OCI-LY3 (cell line): ENCODE data around the gene LRFN2.

Source experiments
- EZH2phosphoT487 ChIP-seq: fragments of 200-600 bp; shearing (Covaris generic); IDR thresholded peaks from 2 replicates; pipeline ENCODE4 v1.6.1; 2018; ENCODE audit warnings: antibody characterized with exemption, mixed run types, low read depth
- TF ChIP-seq, protein P1 (sequence below): fragments of 200-600, 300-600 bp; sonication (generic); IDR thresholded peaks from 2 replicates; pipeline ENCODE4 v1.5.1; 2014; ENCODE audit warnings: antibody characterized with exemption, low read length, low read depth

DNA sequence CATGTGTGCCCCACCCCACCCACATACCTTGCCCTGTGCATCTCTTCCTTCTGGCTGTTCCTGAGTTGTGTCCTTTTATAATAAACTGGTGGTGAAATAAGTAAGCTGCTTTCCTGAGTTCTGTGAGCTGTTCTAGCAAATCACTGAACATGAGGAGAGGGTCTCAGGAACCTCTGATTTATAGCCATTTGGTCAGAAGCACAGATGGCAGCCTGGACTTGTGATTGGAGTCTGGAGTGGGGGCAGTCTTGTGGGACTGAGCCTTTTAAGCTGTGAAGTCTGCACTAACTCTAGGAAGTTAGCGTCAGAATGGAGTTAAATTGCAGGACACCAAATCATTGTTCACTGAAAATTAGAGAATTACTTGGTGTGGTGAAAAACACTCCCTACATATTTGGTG is 245.4 kb downstream of the LRFN2 start:
- TF ChIP-seq, protein P1, sequence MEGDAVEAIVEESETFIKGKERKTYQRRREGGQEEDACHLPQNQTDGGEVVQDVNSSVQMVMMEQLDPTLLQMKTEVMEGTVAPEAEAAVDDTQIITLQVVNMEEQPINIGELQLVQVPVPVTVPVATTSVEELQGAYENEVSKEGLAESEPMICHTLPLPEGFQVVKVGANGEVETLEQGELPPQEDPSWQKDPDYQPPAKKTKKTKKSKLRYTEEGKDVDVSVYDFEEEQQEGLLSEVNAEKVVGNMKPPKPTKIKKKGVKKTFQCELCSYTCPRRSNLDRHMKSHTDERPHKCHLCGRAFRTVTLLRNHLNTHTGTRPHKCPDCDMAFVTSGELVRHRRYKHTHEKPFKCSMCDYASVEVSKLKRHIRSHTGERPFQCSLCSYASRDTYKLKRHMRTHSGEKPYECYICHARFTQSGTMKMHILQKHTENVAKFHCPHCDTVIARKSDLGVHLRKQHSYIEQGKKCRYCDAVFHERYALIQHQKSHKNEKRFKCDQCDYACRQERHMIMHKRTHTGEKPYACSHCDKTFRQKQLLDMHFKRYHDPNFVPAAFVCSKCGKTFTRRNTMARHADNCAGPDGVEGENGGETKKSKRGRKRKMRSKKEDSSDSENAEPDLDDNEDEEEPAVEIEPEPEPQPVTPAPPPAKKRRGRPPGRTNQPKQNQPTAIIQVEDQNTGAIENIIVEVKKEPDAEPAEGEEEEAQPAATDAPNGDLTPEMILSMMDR: no peak
- TF ChIP-seq EZH2phosphoT487: no peak
